IPS-NIHi7 (cell line): ENCODE data around the gene LINC00632.

Experiments
- DNase-seq: peaks from one replicate; pipeline ENCODE4 v3.0.0; 2012; ENCODE audit warnings: mixed read lengths; ENCODE audit errors: extremely low spot score

The LINC00632 gene

DNA sequence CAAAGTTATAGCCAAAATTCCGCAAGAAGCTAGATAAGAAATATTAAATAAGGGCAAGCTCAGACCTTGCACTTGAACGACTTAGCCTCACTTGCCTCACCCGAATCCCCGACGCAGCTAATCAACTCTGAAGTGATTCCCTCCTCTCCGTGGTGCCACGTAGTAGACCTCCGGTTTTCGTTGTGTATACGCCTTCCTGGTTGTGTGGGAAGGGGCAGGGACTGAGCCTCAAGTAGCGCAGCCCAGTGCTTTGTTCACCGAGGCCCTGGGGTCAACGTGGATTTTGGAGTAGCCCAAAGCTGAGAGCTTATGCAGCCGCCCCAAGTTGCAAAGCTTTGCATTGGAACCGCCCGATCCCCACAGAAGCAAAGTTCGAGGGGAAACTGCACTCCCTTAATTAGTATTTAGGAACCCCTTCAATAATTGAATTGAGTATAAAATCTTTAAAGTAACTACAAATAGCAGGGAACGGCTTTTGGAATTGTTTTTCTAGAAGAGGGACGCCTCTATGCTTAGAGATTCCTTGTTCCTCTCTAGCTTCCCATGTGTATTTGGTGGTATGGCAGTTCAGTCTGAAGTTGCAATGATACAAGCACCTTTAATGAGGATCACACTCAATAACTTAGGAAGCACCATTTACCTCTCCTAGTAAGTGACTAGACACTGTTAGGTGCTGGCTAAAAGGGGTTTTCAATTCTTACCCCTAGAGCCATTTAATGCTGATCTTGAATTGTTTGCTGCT, 55.7 kb downstream of the LINC00632 start:
- DNase-seq = no peak

GRCh38 chrX:140766024-140766611, 56.6 kb downstream of the LINC00632 start:
- DNase-seq = peak; percentile 38

GRCh38 chrX:140767646-140768045, 58.1 kb downstream of the LINC00632 start:
- DNase-seq = no peak

DNA sequence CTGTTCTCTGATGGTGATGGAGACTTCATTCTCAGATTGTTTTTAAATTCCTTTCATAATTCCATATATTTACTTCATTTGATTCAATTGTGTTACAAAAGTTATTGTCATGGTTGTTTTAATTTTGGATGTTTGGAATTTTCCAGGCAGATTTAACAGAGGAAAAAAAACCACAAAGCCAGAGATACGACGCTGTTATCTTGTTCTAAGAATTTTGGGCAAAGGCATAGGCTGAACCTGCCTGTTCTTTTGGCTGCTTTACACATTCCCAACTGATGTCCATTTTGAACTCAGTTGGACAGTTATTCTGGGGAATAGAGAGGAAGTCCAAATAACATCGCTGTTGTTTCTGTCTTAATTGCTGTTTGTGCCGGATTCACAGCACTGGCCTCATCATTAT, 65.7 kb downstream of the LINC00632 start:
- DNase-seq = no peak

- no peak for DNase-seq
Observed at GRCh38 chrX:140776320-140776719, 66.8 kb downstream of the LINC00632 start.

DNA sequence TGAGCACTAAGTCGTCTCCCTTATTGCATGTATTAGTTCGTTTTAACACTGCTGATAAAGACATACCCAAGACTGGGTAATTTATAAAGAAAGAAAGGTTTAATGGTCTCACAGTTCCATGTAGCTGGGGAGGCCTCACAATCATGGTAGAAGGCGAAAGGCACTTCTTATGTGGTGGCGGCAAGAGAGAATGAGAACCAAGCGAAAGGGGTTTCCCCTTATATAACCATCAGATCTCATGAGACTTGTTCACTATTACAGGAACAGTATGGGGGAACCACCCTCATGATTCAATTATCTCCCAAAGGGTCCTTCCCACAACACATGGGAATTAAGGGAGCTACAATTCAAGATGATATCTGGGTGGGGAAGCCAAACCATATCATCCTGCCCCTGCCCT, 85.1 kb downstream of the LINC00632 start:
- DNase-seq = no peak

- no peak for DNase-seq
Observed at GRCh38 chrX:140799216-140799615, 89.7 kb downstream of the LINC00632 start.

- no peak for DNase-seq
Observed at GRCh38 chrX:140804292-140804691, 94.7 kb downstream of the LINC00632 start.

- no peak for DNase-seq
Observed at GRCh38 chrX:140815868-140816267, 106.3 kb downstream of the LINC00632 start.

DNA sequence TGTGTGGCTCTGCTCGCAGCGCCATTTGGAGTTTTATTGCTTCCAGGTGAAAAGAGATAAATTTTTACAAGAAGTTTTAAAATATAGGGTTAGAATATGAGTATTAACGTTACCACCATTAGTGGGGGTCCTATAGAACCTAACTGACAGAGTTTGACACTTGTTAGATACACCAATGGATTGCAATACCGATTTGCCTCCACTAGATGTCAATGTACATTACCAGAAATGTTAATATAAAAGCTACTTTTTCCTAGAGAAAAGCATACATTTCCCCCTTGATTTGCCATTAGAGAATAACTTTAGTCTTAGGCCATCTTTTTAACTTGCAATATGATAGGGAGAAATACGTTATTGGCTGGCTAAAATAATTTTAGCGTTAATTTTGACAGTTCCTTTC, 108.4 kb downstream of the LINC00632 start:
- DNase-seq = peak; percentile 18

GRCh38 chrX:140821280-140821679, 111.7 kb downstream of the LINC00632 start:
- no peak for DNase-seq

DNA sequence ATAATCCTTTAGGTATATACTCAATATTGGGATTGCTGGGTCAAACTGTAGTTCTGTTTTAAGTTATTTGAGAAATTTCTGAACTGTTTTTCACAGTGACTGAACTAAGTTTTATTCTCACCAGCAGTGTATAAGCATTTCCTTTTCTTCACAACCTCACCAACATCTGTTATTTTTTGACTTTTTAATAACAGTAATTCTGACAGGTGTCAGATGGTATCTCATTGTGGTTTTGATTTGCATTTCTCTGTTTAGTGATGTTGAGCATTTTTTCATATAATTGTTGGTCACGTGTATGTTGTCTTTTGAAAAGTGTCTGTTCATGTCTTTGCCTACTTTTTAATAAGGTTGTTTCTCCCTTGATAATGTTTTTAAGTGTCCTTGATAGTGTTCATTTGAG, 112.6 kb downstream of the LINC00632 start:
- no peak for DNase-seq

DNA sequence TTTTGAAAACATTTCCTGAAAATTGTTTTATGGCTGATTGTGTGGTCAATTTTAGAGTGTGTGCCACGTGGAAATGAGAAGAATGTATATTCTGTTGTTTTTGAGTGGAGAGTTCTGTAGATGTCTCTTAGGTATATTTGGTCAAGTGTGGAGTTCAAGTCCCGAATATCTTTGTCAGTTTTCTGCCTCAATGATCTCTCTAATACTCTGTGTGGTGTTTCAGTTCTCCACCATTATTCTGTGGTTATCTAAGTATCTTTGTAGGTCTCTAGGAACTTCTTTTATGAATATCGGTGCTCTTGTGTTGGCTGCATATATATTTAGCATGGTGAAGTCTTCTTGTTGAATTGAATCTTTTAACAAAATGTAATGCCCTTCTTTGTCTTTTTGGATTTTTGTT, 113.3 kb downstream of the LINC00632 start:
- DNase-seq = no peak

DNA sequence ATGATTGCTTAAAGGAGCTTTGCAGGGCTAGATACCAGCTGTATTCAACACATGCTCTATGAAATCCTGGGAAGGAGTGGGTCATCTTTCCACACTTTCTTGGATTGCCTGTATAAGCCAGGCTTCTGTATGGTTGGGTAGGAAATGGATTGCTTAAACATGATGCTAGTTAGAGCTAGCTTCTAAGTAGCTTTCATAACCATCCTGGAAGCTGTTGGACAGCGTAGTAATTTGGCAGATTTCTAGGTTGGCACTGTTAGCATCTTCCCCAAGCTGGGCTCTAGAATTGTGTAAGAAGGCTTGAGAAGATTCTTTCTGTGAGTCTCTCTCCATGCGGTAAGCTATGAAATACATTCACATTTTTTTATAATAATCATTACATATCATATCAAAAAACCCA, 127.3 kb downstream of the LINC00632 start:
- no peak for DNase-seq
